Activated T-cell treated with anti-CD3 and anti-CD28 coated beads, Interleukin-2, amount 50 U/mL, for 72 hours (primary cell): ENCODE data around the gene FAM20A. TPM values are rescaled to one million over a fixed set of nuclear protein-coding genes. Genes with fewer than 3 reads are reported as not detected.
"Not testable (repeated sequence)": the region's sequence is repeated elsewhere in the genome, so short reads cannot be mapped to it uniquely, and the experiment has no call there.

Experiments used
- ATAC-seq, 2 donors: fragments of 150-1000 bp; cut with Tn5 transposase; replicated peaks in 1 of 2; 2 replicates each; pipeline ENCODE4 v1.10.0; 2021; ENCODE audit warnings: moderate library complexity in 2 of 2, mild to moderate bottlenecking in 1 of 2
- DNase-seq, 2 donors: peaks; one replicate each; pipeline ENCODE4 v3.0.0; 2021 to 2022; ENCODE audit warnings: mixed read lengths in 1 of 2
- H3K27ac Mint-ChIP-seq: one replicate; pipeline ENCODE4 v1.8.0; 2022; ENCODE audit warnings: mild to moderate bottlenecking, moderate library complexity, mixed read lengths
- H3K27me3 Mint-ChIP-seq: one replicate; pipeline ENCODE4 v1.8.0; 2022; ENCODE audit warnings: low read depth, mixed read lengths
- H3K36me3 Mint-ChIP-seq, 2 donors: one replicate each; pipeline ENCODE4 v1.8.0; 2022; ENCODE audit warnings: mixed read lengths in 2 of 2, mild to moderate bottlenecking in 1 of 2; ENCODE audit not compliant: insufficient read depth in 2 of 2
- H3K4me1 Mint-ChIP-seq: one replicate; pipeline ENCODE4 v1.8.0; 2022; ENCODE audit warnings: low read depth, mixed read lengths
- H3K4me3 Mint-ChIP-seq, 2 donors: one replicate each; pipeline ENCODE4 v1.8.0; 2022; ENCODE audit warnings: mild to moderate bottlenecking in 2 of 2, mixed read lengths in 2 of 2, moderate library complexity in 2 of 2
- H3K9me3 Mint-ChIP-seq, 2 donors: one replicate each; pipeline ENCODE4 v1.8.0; 2022; ENCODE audit warnings: mixed read lengths in 2 of 2
- total RNA-seq, 2 donors: library from RNA; stranded (reverse); gene quantifications; one replicate each; pipeline ENCODE4 v1.2.3, GENCODE V29; 2022

The FAM20A gene
- total RNA-seq, 2 donors from 2014 or later = not detected

DNA sequence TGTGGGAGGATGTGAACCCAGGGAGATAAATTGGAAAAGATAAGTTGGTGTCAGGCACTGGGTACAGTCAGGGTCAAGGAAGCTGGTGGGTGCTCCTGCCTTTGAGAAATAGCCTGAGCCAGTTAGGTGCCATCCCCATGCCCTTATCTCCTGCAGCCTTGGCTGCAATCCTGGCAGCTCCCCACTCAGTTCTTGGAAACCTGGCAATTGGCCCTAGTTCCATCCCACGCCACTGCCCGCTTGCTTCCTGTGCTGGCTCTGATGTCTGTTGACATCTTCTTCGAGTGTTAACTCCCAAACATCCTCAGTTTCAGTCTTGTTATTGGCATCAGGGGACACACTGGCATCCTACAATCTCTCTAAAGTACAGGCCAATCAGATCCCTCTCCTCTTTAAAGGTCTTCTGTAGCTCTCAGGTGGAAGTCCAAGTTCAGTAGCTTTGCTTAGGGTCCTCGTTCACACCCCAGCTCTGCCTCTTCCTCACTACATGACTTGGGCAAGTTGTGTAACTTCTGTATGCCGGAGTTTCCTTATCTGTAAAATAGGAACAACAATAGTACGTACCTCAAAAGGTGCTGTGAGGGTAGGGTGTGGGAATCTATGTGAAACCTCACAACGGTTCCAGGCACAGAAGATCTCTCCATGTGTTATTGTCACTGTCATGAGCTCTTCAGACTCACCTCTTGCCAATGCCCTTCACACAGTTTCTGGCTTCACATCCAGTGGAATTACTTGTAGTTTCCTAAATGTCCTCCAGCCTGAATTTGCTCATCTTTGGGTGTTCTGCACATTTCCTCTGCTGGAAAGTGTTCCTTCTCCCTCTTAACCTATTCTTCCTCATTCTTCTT lies 102.5 kb downstream of the FAM20A start:
- peaks cover 0 to 2% of the 10 kb centered on the region in 2 donors for H3K9me3 Mint-ChIP-seq
- H3K27me3 Mint-ChIP-seq = peaks cover 11% of the 10 kb centered on the region
- no peak for DNase-seq
- peaks cover 16% of the 10 kb centered on the region for H3K4me1 Mint-ChIP-seq
- peak in 1 of 2 donors; percentile 37 for ATAC-seq
- H3K36me3 Mint-ChIP-seq = peaks cover 0 to 5% of the 10 kb centered on the region in 2 donors
- peak overlapping the region; percentile 49 to 79 for H3K4me3 Mint-ChIP-seq
- H3K27ac Mint-ChIP-seq = peak overlapping the region; percentile 77

GRCh38 chr17:68497885-68498319 lies 103.3 kb downstream of the FAM20A start:
- Mint-ChIP-seq H3K36me3 (peaks cover 0 to 5% of the 10 kb centered on the region in 2 donors), H3K9me3 (peaks cover 0 to 2% of the 10 kb centered on the region in 2 donors), H3K4me3 (peak overlapping the region; percentile 49 to 79), H3K4me1 (peaks cover 16% of the 10 kb centered on the region), H3K27me3 (peaks cover 11% of the 10 kb centered on the region), H3K27ac (peak overlapping the region; percentile 63)
- peak; percentile 60 to 81 for ATAC-seq
- DNase-seq = peak in 1 of 2 donors; percentile 19

DNA sequence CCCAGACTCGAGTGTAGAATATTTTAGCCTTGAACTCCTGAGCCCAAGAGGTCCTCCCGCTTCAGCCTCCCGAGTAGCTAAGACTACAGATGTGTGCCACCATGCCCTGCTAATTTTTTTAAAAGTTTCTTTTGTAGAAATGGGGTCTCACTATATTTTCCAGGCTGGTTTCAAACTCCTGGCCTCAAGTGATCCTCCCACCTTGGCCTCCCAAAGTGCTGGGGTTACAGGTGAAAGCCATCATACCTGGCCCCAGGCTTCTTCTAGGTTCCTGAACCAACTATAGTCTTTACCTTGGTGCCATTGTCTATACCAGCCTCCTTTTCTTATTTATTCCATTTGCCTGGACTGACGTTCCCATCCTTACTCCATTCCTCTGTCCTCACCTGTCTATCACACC lies 106.1 kb downstream of the FAM20A start:
- Mint-ChIP-seq H3K9me3 (peaks cover 0 to 2% of the 10 kb centered on the region in 2 donors), H3K27me3 (no peaks in the 10 kb centered on the region), H3K4me3 (no peak overlapping the region), H3K4me1 (peaks cover 16% of the 10 kb centered on the region), H3K27ac (no peak overlapping the region), H3K36me3 (peaks cover 0 to 5% of the 10 kb centered on the region in 2 donors)
- no peak for ATAC-seq
- DNase-seq = no peak

DNA sequence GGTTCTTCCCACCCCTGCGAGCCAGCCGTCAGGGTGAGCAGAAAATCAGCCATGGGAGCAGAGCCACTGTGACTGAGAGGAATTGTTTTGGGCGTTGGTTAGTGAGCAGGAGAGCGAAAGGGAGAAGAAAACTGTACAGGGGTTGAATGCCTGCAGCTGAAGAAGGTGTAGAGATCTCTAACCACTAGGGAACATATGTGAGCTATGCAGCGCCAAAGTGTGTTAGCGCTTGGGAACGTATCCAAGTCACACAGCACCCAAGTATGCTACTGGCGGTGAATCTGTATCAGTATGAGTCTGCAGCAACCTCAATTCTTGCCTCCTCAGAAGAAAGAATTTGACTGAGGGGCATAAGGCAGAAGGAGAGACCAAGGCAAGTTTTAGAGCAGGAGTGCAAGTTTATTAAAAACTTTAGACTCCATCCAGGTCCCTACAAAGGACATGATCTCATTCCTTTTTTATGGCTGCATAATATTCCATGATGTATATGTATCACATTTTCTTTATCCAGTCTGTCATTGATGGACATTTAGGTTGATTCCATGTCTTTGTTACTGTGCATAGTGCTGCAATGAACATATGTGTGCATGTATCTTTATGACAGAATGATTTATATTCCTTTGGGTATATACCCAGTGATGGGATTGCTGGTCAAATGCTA lies 108.6 kb downstream of the FAM20A start:
- H3K4me3 Mint-ChIP-seq, H3K27ac Mint-ChIP-seq, H3K9me3 Mint-ChIP-seq: not testable (repeated sequence)

GRCh38 chr17:68491381-68492231 lies 109.6 kb downstream of the FAM20A start:
- H3K4me3 Mint-ChIP-seq = no peak overlapping the region
- H3K9me3 Mint-ChIP-seq = peaks cover 0 to 2% of the 10 kb centered on the region in 2 donors
- no peak overlapping the region for H3K27ac Mint-ChIP-seq
- peaks cover 15% of the 10 kb centered on the region for H3K4me1 Mint-ChIP-seq
- H3K36me3 Mint-ChIP-seq = peaks cover 0 to 3% of the 10 kb centered on the region in 2 donors
- H3K27me3 Mint-ChIP-seq = peaks cover 2% of the 10 kb centered on the region
- no peak for ATAC-seq
- DNase-seq = no peak

More for the DNA sequence above, 108.6 kb downstream of the FAM20A start:
- not testable (repeated sequence) for DNase-seq, H3K27me3 Mint-ChIP-seq, H3K36me3 Mint-ChIP-seq, ATAC-seq
- H3K4me1 Mint-ChIP-seq = peaks cover 12% of the 10 kb centered on the region

DNA sequence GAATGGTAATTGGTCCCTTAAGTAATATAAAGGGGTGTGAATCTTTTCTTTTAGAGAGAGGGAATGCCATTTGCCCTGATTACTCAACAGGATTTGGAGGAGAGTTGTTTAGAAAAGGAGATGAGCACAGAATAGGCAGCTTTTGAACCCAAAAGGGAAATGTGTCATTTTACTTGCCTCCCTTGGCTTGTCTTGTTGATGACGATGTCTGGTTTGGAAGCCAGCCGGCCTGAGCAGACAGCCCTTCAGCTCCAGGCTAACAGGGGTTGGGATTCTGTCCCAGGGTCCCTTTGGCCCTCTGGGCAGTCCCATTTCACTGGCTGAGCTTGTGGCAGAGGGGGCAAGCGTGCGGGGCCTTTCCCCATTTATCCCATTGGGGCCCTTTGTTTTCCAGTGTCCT lies 111.2 kb downstream of the FAM20A start:
- H3K27me3 Mint-ChIP-seq = peaks cover 19% of the 10 kb centered on the region
- H3K27ac Mint-ChIP-seq = no peak overlapping the region
- H3K4me1 Mint-ChIP-seq = peaks cover 25% of the 10 kb centered on the region
- H3K9me3 Mint-ChIP-seq = no peaks in the 10 kb centered on the region
- H3K4me3 Mint-ChIP-seq = no peak overlapping the region
- no peaks in the 10 kb centered on the region for H3K36me3 Mint-ChIP-seq
- ATAC-seq (no peak), DNase-seq (no peak)

Other genes starting within 250 kb of the FAM20A start
- 10 to 100 TPM; 61.0 to 85.8 TPM for gene WIPI1, start 143.9 kb downstream of the FAM20A start, total RNA-seq
- 100 to 1,000 TPM; 245 to 252 TPM for gene PRKAR1A, start 88.9 kb downstream of the FAM20A start, total RNA-seq